Cardiac fibroblast (primary cell): ENCODE results near the gene PBXIP1.

Experiments used
- DNase-seq, 2 donors: peaks; one replicate each; pipeline versions ENCODE4 v3.0.0 to v3.0.0-alpha.2; 2010; ENCODE audit warnings: low read depth in 2 of 2
- H3K4me3 ChIP-seq, 2 donors: replicated peaks in 1 of 2; 1 replicate in 1 of 2; 2 replicates in 1 of 2; pipeline ENCODE4 v1.5.1; 2011; ENCODE audit warnings: low read depth in 2 of 2, low read length in 2 of 2, mild to moderate bottlenecking in 2 of 2, moderate library complexity in 1 of 2
- TF ChIP-seq, protein P1 (sequence below): IDR thresholded peaks from one replicate; pipeline ENCODE4 v1.5.1; 2011; ENCODE audit warnings: low read depth, mild to moderate bottlenecking, low read length, inconsistent platforms

The PBXIP1 gene

DNA sequence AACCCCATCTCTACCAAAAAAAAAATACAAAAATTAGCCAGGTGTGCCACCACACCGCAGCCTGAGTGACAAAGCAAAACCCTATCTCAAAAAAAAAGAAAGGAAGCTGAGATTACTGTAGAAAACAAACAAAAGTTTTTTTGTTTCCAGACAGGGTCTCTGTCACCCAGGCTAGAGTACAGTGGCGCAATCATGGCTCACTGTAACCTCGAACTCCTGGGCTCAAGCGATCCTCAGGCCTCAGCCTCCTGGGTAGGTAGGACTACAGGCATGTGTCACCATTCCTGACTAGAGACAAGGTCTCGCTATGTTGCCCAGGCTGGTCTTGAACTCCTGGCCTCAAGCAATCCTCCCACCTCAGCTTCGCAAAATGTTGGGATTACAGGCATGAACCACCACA lies 8.5 kb upstream of the PBXIP1 start:
- DNase-seq: no peak
- TF ChIP-seq, protein P1, sequence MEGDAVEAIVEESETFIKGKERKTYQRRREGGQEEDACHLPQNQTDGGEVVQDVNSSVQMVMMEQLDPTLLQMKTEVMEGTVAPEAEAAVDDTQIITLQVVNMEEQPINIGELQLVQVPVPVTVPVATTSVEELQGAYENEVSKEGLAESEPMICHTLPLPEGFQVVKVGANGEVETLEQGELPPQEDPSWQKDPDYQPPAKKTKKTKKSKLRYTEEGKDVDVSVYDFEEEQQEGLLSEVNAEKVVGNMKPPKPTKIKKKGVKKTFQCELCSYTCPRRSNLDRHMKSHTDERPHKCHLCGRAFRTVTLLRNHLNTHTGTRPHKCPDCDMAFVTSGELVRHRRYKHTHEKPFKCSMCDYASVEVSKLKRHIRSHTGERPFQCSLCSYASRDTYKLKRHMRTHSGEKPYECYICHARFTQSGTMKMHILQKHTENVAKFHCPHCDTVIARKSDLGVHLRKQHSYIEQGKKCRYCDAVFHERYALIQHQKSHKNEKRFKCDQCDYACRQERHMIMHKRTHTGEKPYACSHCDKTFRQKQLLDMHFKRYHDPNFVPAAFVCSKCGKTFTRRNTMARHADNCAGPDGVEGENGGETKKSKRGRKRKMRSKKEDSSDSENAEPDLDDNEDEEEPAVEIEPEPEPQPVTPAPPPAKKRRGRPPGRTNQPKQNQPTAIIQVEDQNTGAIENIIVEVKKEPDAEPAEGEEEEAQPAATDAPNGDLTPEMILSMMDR: no peak
- H3K4me3 ChIP-seq: no peak overlapping the region

DNA sequence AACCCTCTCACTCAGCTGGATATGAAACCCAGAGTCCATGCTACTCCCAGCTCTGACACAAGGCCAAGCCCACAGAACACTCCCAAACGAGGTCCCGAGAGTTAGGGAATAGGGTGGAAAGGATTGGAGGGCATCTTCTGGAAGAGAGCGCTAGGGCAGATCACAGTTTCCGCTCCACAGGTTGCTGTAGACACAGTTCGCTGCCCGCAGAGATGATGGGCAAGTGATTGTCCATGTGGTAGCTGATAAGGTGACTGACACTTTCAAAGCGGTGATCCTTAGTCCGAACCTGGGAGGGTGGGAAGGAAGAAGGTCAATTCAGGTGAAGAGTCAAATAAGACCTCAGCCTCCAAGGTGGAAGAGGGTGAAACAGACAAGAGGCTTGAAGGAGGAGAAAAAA lies 7.7 kb upstream of the PBXIP1 start:
- no peak overlapping the region for H3K4me3 ChIP-seq
- TF ChIP-seq, protein P1: no peak
- DNase-seq: no peak

DNA sequence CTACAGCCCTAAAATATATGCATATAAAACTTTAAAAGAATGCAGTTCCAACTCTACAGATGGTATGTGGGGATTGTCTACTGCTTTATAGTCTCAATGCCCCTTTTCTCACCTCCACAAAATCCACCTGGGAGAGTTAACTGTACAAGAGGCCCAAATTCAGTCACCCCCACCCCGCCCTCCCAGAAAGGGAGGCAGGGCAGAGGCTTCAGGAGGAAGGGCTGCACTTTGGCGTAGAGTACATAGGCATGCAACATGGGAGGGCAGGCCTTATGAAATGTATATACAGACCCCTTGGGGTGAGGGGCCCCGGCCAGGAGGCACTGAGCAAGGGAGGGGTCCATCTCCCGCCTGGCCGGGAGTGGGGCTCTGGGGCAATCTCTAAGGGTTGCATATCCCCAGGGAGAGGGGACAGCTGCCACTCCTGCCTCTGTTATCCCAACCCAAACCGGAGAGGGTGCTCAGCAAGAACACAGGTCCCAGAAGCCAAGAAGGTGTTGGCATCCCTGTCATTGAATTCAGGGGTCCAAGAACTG lies 7.0 kb upstream of the PBXIP1 start:
- TF ChIP-seq, protein P1: no peak
- no peak overlapping the region for H3K4me3 ChIP-seq
- DNase-seq: no peak

DNA sequence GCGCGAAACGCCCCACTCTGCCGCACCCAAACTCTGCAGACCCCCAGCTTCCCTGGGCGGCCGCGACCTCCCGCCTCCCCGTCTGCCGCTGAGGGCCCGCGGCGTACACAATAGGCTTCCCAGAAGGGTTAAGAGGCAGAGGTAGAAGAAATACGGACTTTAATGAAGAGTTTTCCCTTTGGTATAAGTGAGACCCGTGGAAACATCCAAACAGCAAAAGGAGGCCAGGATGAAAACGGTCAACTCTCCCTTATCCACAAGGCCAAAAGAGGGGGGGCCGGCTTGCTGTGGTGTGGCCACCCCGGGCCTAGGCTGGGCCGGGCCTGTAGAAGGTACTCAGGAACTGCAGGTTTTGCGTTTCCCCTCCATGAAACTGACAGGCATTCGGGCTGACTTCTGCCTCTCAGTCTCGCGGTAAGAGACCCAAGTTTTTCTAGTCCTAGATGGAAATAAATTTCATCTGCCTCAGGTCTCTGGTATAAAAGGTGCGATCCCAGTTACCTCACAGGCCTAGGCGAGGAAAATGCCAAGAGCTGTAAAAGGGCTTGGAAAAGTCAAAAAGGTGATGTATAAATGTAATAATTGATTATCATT lies 6.4 kb upstream of the PBXIP1 start:
- peak overlapping the region; percentile 54 to 75 for H3K4me3 ChIP-seq
- TF ChIP-seq, protein P1: no peak
- DNase-seq: peak; percentile 39 to 43

DNA sequence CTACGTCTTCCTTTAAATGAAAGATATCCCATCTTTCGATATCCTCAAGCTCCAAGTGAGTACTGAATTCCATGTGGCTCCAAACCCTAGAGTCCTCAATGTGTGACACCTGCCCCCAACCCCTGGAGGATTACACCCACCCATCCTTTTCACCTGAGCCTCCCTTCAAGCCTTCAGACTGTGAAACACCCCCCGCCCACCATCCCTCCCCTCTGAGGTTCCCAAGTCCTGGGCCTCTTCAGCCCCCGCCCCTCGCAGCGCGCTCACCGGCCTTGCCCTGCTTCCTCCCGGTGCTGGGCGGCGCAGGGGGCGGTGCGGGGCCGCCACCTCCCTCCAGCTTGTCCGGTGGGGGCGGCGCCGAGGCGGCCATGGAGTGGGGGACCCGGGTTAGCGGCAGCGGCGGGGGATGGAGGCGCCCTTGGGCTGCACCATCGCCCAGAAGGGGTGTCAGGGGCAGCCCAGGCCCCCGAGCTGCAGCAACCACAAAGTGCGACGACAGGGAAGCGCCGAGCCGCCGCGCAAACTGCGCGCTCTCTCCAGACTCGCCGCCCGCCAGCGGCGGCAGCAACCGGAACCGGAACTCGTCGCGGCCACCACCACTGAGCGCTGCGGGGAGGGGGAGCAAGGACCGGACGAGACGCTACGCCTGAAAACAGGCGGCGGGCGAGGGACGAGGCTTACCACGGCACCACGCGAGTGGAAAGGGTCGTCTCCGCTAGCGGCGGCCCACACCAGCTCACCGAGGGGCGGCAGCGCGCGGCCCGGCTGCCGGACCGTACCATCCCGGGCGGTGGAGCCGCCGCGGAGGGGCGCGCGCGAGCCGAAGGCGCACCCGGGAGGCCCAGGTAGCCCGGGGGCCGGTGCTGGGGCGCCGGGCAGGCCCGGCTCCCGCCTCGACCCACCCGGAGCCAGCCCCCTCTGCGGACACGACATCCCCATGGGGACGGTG lies 5.6 kb upstream of the PBXIP1 start, which contains the start of gene PYGO2:
TSS of gene PYGO2 (minus strand) at position 576 of the 949 bp plus-strand sequence. CDS start at position 370, 206 bp downstream.
- DNase-seq: peak; percentile 77 to 80
- TF ChIP-seq, protein P1: no peak
- peak within 1 kb of the TSS; percentile 59 to 75 for H3K4me3 ChIP-seq

DNA sequence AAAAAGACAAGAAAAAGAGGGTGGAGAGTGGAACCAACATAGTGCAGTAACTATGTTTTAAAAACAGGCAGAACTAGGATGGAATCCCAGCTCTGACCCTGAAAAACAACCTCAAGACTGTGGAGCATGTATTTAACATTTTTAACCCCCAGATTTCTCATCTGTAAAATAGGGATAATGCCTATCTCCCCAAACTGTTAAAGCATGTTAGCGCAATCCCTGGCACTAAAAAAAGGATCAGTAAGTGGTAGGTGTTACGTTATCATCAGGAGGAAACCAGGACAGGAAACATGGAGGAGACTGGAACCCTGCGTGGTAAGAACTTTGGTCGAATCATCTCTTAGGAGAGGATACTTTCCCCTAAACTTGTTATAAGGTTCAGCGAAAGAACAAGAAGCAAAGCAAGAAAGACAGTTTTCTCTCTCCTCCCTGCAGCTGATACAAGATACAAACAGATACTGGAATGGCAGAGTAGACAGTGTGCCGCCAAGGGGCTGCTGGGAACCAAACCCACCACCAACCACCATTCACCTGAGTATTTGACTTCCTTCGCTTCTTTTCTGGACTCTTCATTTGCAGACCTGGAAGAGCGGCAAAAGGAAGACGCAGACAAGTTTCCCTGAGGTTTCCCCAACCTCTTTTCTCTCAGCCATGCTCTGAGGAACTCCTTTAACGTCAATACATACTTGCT lies 4.7 kb upstream of the PBXIP1 start:
- TF ChIP-seq, protein P1: no peak
- DNase-seq: no peak

More for the DNA sequence above, 4.7 kb upstream of the PBXIP1 start:
- peak overlapping the region; percentile 59 to 75 for H3K4me3 ChIP-seq
